HK-2 (cell line): Measurements from ENCODE around the gene MECR.

ENCODE experiments used
- DNase-seq: peaks from one replicate; pipeline ENCODE4 v3.0.0-alpha.2; 2018; ENCODE audit not compliant: unreplicated experiment

Gene MECR, protein sequence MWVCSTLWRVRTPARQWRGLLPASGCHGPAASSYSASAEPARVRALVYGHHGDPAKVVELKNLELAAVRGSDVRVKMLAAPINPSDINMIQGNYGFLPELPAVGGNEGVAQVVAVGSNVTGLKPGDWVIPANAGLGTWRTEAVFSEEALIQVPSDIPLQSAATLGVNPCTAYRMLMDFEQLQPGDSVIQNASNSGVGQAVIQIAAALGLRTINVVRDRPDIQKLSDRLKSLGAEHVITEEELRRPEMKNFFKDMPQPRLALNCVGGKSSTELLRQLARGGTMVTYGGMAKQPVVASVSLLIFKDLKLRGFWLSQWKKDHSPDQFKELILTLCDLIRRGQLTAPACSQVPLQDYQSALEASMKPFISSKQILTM

DNA sequence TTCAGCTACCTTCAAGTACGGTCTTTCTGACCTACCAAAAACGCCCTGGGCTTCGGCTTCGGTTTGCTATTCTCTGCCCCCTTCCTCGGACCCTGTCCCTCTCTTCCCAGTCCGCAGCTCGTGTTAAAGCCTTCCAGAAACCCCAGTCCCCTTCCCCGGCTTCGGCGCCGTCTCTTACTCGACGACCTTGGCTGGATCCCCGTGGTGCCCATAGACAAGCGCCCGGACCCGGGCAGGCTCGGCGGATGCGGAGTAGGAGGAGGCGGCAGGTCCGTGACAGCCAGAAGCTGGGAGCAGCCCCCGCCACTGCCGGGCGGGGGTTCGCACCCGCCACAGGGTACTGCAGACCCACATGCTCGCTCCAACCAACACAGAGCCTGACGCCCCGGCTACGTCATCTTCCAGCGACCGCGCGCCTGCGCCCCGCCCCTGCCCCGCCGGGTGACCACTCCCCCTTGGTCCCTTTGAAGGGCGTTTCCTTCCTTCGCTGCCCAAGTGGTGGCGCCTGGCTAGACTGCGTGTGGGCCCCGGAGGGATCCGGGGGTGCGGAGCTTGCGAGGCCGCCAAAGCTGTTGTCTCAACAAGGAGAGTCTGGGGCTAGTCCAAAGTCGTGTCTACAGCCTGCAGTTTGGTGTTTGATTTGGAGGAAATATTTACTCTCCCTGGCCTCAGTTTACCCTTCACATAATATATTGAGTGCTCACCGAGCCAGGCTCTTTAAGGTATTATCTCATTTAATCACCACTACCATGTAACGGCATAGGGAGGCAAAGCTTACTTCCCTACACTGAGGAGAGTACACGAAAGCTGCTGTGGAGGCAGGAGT lies at the start of gene MECR:
Gene MECR (minus strand): TSS at position 382 of the 826 bp plus-strand sequence. CDS start 28 bp downstream, at position 354.
- DNase-seq: peak; percentile 94

DNA sequence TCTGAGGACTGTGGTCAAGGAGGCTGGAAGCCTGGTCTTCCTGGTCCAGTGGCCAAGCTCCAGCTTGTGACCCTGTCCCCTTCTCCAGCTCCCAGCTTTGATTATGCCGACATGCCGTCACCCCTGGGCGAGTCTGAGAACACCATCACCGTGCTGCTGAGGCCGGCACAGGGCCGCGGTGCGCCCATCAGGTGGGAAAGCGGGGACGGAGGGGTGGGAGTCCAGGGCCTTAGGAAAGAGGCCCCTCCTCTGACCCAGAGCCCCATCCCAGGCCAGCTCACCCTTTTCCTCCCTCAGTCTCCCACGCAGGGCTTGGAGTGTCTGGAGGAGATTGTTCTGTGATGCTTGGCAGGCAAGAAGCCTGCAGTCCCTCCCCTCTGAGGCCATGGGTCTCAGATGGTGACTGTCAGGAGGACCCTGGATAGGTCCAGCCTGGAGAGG lies 49.2 kb upstream of the MECR start:
- DNase-seq: no peak

DNA sequence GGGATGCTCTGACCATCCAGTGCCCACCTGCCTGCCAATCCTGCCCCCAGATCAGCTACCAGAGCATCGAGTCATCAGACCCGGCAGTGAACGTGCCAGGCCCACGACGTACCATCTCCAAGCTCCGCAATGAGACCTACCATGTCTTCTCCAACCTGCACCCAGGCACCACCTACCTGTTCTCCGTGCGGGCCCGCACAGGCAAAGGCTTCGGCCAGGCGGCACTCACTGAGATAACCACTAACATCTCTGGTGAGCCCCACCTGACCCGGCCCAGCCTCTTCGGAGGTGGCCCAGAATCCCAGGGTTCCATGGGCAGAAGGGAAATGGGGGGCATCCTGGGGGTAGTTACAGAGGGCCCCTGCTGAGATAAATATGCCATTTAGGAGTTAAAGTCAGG lies 48.7 kb upstream of the MECR start:
- DNase-seq: no peak

DNA sequence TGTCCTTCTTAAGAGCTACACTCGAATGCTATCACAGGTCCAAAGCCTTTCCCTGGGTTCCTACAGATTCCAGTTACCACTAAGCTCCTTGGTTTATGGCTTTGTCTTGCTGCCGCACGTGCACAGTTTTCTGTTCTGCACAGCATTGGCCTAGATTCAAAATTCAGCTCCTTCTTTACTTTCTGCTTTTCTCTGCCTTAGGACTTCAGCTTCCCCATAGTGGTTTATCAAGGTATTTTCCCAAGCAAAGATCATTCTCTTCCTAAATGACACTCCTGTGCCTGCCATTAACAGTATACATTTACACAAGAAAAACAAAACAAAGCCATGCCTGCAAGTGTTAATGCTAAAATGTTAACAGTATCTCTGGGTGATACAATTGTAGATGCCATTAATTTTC lies 47.4 kb upstream of the MECR start:
- no peak for DNase-seq

DNA sequence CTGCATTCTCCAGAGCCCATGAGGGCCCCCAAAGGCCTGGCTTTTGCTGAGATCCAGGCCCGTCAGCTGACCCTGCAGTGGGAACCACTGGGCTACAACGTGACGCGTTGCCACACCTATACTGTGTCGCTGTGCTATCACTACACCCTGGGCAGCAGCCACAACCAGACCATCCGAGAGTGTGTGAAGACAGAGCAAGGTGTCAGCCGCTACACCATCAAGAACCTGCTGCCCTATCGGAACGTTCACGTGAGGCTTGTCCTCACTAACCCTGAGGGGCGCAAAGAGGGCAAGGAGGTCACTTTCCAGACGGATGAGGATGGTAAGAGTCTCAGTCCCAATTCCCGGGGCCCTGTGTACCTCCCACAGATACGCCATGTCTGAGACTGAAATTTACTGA lies 44.7 kb upstream of the MECR start:
- no peak for DNase-seq

DNA sequence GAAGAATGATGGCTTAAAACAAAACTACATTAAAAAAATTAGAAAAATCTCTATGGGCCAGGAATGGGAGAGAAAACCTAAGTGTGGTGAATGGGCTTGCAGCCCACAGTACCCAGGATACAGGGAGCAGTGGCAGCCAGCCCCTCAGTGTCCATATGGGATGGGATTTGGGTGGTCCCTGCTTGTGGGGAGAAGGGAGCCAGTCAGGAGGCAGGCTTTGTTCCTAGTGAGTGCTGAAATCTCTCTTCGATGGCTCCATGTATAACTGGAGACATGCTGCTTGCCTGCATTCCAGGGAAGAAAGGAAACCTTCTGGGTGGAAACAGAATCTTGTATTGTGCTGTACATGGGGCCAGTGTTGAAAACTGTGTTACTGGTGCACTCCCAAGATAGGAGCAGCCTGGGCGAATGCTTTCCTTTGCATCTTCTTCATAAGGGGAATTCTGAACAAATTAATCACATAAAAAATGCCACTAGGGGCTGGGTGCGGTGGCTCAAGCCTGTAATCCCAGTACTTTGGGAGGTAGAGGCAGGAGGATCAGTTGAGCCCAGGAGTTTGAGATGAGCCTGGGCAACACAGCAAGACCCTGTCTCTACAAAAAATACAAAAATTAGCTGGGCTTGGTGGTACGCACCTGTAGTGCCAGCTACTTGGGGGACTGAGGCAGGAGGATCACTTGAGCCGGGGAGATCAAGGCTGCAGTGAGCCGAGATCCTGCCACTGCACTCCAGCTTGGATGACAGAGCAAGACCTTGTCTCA lies 41.6 kb upstream of the MECR start:
- no peak for DNase-seq

DNA sequence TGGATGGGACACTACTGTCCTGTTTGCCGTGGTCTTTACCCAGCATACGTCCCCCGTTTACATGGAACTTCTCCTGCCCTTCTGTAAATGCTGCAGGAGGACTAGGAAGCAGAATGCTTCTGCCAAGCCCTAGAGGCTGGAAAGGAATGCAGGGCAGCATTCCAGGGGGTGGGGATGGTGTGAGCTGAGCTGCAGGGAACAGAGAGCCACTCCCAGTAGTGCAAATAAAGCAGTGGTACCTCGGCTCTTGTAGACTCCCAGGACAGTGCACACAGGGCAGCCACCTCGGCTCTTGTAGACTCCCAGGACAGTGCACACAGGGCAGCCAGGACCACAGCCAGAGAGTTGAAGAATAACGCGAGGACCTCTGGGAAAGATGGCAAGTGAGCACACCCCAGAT lies 41.0 kb upstream of the MECR start:
- DNase-seq: peak; percentile 46

DNA sequence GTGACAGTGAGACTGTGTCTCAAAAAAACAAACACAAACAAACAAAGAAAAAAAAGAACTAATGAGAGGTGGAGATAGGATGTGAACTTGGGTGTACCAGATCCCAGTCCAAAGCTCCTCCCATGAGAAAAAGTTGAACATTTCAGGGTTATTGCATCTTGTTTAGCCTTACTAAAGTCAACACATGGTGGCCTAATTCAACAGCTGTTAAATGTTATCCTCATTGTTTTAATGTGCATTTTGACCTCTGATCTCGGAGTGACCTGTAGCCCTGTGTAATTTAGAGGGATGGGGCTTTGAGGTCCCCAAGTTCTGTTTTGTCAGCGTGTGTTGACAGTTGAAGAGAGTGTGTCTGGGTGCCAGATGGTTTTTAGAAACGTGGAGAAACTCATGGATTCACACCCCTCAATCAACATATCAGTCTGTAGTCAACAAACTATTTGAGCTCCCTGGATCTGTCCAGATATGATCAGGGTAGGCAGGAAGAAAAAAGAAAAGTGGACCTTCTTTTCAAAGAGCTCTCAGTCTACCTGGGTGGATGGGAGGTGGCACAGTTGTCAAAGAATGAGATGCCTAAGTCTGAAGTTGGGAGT lies 40.3 kb upstream of the MECR start:
- no peak for DNase-seq

DNA sequence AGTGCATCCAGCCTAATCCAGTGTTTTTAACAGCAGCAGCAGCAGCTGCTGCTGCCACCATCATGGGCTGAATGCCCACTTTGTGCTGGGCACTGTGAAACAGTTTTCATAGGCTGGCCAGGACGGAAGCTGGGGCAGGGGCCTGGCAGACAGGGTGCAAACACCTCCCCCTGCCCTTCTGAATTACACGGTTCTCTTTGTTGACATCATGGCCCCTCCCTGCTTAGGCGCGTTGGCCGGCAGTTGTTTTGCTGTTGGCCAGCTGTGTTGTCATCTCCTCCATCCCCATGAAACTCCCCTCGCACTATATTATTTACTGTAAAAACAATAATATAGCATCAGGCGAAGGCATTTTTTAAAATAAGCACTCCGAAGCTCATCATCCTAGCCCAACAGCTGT lies 38.6 kb upstream of the MECR start:
- no peak for DNase-seq

DNA sequence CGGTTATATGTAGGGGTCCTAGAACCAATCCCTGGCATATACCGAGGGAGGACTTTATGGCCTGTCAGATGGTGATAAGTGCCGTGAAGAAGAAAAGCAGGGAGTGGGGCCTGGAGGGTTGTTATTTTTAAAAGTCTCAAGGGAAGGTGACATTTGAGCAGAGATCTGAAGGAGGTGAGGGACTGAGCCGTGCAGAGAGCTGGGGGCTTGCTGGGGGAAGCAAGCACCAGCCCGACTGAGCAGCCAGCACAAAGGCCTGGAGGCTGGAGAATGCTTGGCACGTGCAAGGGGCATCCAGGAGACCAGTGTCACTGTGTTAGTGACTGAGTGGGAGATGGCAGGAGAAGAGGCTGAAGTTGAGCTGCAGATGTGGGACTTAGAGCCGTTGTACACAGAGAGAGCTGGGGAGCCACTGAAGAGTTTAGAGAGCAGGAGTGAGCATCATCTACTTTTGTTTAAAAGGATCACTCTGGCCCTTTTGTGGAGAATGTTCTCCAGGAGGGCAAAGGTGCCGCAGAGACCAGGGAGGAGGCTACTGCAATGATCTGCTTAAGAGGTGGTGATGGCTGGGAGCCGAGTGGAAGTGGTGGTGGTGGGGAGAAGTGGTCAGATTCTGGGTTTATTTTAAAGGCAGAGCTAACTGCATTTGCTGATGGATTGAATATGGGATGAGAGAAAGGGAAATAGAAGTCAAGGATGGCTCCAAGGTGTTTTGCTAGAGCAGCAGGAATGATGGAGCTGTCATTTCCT lies 36.8 kb upstream of the MECR start:
- no peak for DNase-seq

DNA sequence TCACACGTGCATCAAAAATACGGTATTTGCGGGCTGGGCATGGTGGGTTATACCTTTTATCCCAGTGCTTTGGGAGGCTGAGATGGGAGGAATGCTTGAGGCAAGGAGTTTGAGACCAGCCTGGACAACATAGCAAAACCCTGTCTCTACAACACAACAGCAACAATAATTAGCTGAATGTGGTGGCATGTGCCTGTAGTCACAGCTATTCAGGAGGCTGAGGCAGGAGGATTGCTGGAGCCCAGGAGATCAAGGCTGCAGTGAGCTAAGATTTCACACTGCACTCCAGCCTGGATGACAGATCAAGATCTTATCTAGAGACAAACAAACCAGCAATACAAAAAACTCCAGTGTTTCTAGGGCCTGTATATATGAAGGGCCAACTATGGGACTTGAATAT lies 36.2 kb upstream of the MECR start:
- DNase-seq: no peak

DNA sequence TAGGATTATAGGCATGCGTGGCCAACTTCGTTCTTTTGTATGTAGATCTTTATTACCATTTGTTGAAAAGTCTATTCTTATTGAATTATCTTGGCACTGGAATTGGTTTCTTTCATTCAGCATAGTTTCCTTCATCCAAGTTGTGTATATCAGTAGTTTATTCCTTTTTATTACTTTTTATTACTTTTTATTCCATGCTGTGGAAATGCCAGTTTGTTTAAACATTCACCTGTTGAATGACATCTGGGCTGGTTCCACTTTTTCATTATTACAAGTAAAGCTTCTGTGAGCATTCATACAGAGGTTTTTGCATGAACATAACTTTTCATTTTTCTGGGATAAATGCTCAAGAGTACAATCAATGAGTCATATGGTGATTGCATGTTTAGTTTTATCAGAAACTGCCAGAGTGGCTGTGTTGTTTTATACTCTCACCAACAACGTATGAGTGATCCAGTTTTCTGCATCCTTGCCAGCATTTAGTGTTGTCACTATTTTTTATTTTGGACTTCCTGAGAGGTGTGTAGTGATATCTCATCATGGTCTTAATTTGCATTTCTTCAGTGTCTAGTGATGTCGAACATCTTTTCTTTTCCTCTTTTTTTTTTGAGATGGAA lies 34.1 kb upstream of the MECR start:
- DNase-seq: no peak

DNA sequence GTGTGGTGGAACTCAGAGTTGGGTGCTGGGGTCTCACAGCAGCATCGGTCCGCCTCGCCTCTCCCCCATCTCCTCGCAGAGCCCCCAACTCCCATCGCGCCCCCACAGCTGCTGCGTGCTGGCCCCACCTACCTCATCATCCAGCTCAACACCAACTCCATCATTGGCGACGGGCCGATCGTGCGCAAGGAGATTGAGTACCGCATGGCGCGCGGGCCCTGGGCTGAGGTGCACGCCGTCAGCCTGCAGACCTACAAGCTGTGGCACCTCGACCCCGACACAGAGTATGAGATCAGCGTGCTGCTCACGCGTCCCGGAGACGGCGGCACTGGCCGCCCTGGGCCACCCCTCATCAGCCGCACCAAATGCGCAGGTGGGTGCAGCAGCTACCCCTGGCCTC lies 29.8 kb upstream of the MECR start:
- no peak for DNase-seq

DNA sequence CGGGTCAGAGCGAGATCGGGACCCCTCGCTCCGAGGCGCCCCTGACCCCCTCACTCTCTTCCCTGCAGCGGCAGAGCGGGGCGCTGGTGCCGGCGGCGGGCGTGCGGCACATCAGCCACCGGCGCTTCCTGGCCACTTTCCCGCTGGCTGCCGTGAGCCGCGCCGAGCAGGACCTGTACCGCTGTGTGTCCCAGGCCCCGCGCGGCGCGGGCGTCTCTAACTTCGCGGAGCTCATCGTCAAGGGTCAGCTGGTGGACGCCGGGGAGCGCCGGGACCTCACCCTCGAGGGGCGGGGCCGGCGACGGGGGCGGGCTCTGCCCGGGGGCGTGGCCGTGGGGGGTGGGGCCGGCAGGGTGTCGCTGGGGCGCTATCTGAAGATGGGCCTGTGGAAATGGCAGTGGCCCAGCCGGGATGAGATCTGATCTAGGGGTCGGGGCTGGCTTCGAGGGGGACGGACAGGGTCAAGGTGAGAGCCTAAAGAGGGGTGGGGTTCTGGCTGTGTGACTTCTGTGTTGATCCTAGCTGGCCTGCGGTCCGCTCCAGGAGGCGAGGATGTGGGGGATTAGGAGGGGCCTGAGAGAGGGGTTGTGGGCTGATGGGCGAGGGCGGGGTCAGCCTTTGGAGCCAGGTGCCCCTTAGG lies 29.2 kb upstream of the MECR start:
- DNase-seq: no peak

DNA sequence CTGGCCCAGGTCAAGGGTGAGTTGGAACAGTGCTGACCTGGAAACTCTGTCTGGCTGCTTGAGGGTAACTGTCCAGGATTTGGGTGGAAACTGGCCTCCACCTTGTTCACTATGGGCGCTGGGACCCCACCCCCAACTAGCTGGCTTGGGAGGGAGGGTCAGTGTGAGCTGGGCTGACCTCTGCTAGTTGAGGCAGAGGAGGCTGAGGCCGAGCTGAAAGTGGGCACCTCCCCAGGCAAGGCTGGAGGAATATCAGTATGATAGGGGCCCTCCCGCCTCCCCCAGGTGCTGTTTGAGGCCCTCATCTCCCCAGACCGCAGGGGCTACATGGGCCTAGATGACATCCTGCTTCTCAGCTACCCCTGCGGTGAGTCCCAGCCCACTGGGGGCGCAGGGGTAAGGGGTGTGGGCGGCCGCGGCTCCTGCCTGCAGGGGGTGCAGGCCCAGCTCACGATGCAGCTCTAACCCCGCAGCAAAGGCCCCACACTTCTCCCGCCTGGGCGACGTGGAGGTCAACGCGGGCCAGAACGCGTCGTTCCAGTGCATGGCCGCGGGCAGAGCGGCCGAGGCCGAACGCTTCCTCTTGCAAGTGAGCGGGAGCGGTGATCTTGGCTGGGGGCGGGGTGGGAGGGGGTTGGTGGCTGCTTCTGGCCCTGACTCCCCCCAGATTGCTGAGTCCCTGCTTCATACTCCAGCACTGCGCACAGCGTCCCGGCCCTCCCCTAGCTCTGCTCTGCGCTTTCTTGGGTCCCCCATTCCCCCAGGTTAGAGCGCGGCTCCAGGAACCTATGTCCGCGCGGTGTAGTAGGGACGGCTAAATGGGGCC lies 28.5 kb upstream of the MECR start:
- DNase-seq: no peak

DNA sequence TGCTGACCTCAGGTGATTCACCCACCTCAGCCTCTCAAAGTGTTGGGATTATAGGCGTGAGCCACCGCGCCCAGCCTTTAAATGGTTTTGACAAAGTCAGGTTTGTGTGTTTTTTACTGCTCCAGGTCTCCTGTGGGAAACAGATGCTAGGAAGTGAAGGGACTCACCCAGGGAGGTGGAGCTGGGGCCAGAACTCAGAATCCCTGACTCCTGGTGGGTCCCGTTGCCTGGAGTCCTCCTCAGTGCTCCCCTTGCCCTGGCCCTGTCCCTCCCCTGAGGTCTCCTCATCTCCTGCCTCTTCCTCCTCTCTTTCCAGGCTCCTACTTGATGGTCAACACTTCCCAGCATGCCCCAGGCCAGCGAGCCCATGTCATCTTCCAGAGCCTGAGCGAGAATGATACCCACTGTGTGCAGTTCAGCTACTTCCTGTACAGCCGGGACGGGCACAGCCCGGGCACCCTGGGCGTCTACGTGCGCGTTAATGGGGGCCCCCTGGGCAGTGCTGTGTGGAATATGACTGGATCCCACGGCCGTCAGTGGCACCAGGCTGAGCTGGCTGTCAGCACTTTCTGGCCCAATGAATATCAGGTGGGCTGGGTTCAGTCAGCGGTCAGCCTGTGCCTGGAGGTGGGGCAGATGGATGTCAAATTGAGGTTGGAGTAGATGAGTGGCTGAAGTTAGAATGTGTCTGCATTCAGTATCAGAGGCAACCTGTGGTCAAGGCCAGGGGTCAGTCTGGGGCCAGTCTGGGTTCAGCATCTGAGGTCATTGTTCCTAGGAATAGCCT lies 27.6 kb upstream of the MECR start:
- no peak for DNase-seq

DNA sequence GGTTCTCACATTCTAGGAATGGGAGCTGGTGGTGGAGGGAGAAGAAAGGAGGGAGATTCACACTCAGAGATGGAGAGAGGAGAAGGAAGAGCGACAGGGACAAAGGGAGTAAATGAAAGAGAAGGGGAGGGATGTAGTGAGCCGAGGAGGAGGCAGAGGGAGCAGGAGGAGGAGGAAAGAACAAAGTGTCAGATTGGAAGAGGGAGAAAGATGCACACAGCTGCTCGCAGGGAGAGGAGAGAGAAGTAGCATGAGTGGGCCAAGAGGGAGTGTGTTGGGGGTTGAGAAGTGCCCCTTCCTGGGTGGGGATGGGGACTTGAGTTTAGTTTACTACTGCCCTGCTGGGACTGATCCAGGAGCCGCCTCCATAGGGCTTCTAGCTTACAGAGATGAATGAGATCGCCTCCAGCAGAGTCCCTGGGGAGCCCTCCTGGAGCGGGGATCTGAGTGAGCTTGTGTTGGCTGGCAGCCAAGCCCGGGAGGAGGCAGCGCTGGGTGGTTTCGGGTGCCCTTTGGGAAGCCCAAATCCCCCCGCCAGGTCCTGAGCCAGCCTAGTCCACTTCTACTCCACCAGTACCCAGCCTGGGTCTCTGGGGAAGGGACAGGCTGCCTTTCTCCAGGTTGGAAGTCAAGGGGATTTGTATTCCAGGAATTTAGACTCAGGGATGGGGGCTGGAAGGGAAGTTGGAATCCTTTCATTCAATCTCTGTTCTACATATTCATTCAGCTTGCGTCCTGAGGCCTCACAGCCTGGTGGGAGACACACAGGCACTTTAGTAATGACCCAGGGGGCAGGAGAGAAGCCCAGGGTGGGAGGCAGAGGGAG lies 26.5 kb upstream of the MECR start:
- no peak for DNase-seq

DNA sequence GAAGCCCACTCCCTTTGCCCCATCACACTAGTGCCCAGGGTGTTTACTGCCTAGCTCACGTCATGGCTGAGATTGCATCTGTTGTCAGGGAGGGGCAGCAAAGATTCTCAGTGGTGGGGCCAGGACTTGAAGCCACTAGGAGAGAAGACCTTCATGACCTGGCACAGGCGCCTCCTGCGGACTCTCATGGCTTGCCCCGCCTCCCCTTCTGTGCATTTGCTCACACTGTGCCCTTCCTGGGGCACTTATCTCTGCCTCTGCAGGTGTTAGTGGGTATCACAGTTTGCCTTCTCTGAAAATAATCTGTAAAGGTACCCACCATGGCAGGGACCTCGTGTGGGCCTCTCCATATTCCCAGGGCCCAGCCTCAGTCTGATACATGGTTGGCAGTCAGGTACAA lies 25.7 kb upstream of the MECR start:
- DNase-seq: no peak
